HepG2 (cell line): ENCODE results near the gene CACNA1G. TPM values are rescaled to one million over a fixed set of nuclear protein-coding genes. Genes with fewer than 3 reads are reported as not detected.

Experiments
- ATAC-seq: fragments of 200-7000 bp; cut with Tn5 transposase; 3 replicates; pipeline ENCODE4 v1.9.1; 2020; ENCODE audit warnings: mild to moderate bottlenecking, moderate library complexity
- BruUV-seq: library from RNA; stranded (reverse); fragments of 400-500 nt; replicated peaks from 2 replicates; lab custom pipeline; 2021; lab: Mats Ljungman, UMichigan
- CTCF ChIA-PET: fragments of 300-600 bp; formaldehyde crosslinking; extraction: SDS; loops from one replicate; lab custom pipeline; 2021; ENCODE audit warnings: low total read pairs, inconsistent platforms, low intra/inter-chr PET ratio; lab: Yijun Ruan, JAX
- POLR2A ChIA-PET: fragments of 350-600 bp; sonication (Branson Sonifier 250); formaldehyde crosslinking; loops from one replicate; lab custom pipeline; 2020; ENCODE audit warnings: antibody characterized with exemption, inconsistent platforms; lab: Yijun Ruan, JAX
- DNase-seq: peaks from one replicate; pipeline ENCODE4 v3.0.0-alpha.2; 2015; ENCODE audit warnings: low spot score
- FAIRE-seq: peaks from 3 replicates; lab custom pipeline; 2011; peaks lifted over from hg19 to GRCh38; lab: Jason Lieb, UNC
- H2AFZ ChIP-seq: one replicate; pipeline ENCODE4 v1.6.1; 2011; ENCODE audit warnings: low read length, inconsistent platforms
- H3K27ac ChIP-seq: fragments of 300-600 bp; 3 replicates; pipeline ENCODE4 v1.8.0; 2011; ENCODE audit warnings: mixed run types, mild to moderate bottlenecking, mixed read lengths, low read length, inconsistent platforms; ENCODE audit not compliant: insufficient read depth; ENCODE audit errors: extremely low read length
- H3K27me3 ChIP-seq, 2 experiments: fragments of 200-600 bp in 1 of 2; 2 replicates in 1 of 2; 3 replicates in 1 of 2; pipeline versions ENCODE4 v1.6.0 to v1.8.0; 2011; ENCODE audit warnings: low read length in 2 of 2, mild to moderate bottlenecking in 2 of 2, moderate library complexity in 2 of 2, inconsistent platforms in 1 of 2; ENCODE audit not compliant: insufficient read depth in 2 of 2, control insufficient read depth in 1 of 2
- H3K36me3 ChIP-seq, 2 experiments: fragments of 200-600 bp in 1 of 2; replicated peaks in 1 of 2; 2 replicates in 1 of 2; 3 replicates in 1 of 2; pipeline versions ENCODE4 v1.5.1 to v1.8.0; 2011; ENCODE audit warnings: low read length in 2 of 2, inconsistent platforms in 1 of 2; ENCODE audit not compliant: insufficient read depth in 2 of 2, control insufficient read depth in 1 of 2
- H3K4me1 ChIP-seq: 2 replicates; pipeline ENCODE4 v1.5.1; 2012; ENCODE audit warnings: low read length, inconsistent platforms; ENCODE audit not compliant: insufficient read depth
- H3K4me2 ChIP-seq: 2 replicates; pipeline ENCODE4 v1.6.0; 2011; ENCODE audit warnings: low read depth, low read length, inconsistent platforms
- H3K4me3 ChIP-seq, 3 experiments: fragments of 200-600 bp in 1 of 3; sonication (generic), shearing (Covaris generic) in 1 of 3; replicated peaks in 1 of 3; 2 replicates each; pipeline ENCODE4 v1.5.1; 2011 to 2016; ENCODE audit warnings: low read length in 3 of 3, inconsistent platforms in 2 of 3, low read depth in 2 of 3, mild to moderate bottlenecking in 2 of 3, control low read depth in 1 of 3, mixed read lengths in 1 of 3; ENCODE audit not compliant: insufficient read depth in 1 of 3
- H3K79me2 ChIP-seq: one replicate; pipeline ENCODE4 v1.6.1; 2011; ENCODE audit warnings: low read length, inconsistent platforms; ENCODE audit not compliant: insufficient read depth
- H3K9ac ChIP-seq: 2 replicates; pipeline ENCODE4 v1.6.0; 2011; ENCODE audit warnings: mild to moderate bottlenecking, low read depth, low read length, inconsistent platforms; ENCODE audit not compliant: insufficient read depth
- H3K9me3 ChIP-seq: 2 replicates; pipeline ENCODE4 v1.5.1; 2012; ENCODE audit warnings: mild to moderate bottlenecking, low read length
- H4K20me1 ChIP-seq: 2 replicates; pipeline ENCODE4 v1.6.0; 2011; ENCODE audit warnings: inconsistent platforms, mild to moderate bottlenecking, low read length, moderate library complexity; ENCODE audit not compliant: insufficient read depth
- ARNT2 ChIP-seq: sonication (generic); formaldehyde crosslinking; IDR thresholded peaks from 2 replicates; pipeline ENCODE4 v1.8.0; 2022; ENCODE audit warnings: mild to moderate bottlenecking, low read depth, missing genetic modification reagents, moderate library complexity
- BHLHE40 ChIP-seq: IDR thresholded peaks from 2 replicates; pipeline ENCODE4 v1.6.1; 2011; ENCODE audit warnings: low read length, improper control_type of control experiment
- GATA4 ChIP-seq: sonication (generic); IDR thresholded peaks from 2 replicates; pipeline ENCODE4 v1.6.1; 2016; ENCODE audit warnings: antibody characterized with exemption, low read depth, borderline replicate concordance
- ISX ChIP-seq: sonication (generic); formaldehyde crosslinking; conservative IDR thresholded peaks from 2 replicates; pipeline ENCODE4 v1.5.0; 2020; ENCODE audit warnings: missing genetic modification reagents
- KDM2A ChIP-seq: sonication (generic); formaldehyde crosslinking; IDR thresholded peaks from 2 replicates; pipeline ENCODE4 v1.4.0; 2020; ENCODE audit warnings: low read depth, missing genetic modification reagents, borderline replicate concordance
- NFATC3 ChIP-seq: sonication (generic); formaldehyde crosslinking; IDR thresholded peaks from 2 replicates; pipeline ENCODE4 v1.5.1; 2020; ENCODE audit warnings: mild to moderate bottlenecking, missing genetic modification reagents
- NFYB ChIP-seq: sonication (generic); formaldehyde crosslinking; IDR thresholded peaks from 2 replicates; pipeline ENCODE4 v1.4.0; 2020; ENCODE audit warnings: missing genetic modification reagents
- ZKSCAN1 ChIP-seq: fragments of 150-350 bp; IDR thresholded peaks from 2 replicates; pipeline ENCODE4 v1.6.1; 2014; ENCODE audit warnings: low read length
- ZNF30 ChIP-seq: sonication (generic); formaldehyde crosslinking; IDR thresholded peaks from 2 replicates; pipeline ENCODE4 v1.5.0; 2020; ENCODE audit warnings: mild to moderate bottlenecking, missing genetic modification reagents
- ZNF350 ChIP-seq: sonication (generic); formaldehyde crosslinking; IDR thresholded peaks from 2 replicates; pipeline ENCODE4 v1.4.0; 2020; ENCODE audit warnings: mild to moderate bottlenecking, low read depth, missing genetic modification reagents, borderline replicate concordance
- WGBS: methylation state at CpG from one replicate; pipeline ENCODE4 v1.1.6; 2017; ENCODE audit warnings: low lambda C conversion rate; 5-methylcytosine and 5-hydroxymethylcytosine counted together
- in situ Hi-C: cut with HindIII; loops from 2 replicates; pipeline ENCODE4 v1.10.0; 2017; ENCODE audit warnings: low pct_unique_long_range_greater_than_20kb; ENCODE audit not compliant: extremely low pct_ligation_motif_present
- intact Hi-C: fragments of 100-400 bp; cut with micrococcal nuclease; formaldehyde crosslinking; loops from one replicate; pipeline ENCODE4 v1.10.0; 2022; ENCODE audit not compliant: unreplicated experiment
- polyA plus RNA-seq, 8 experiments: library from polyadenylated mRNA; depleted of rRNA in 3 of 8; stranded (reverse) in 7 of 8; unstranded in 1 of 8; fragments of >200 nt; fragmentation: Illumina TruSeq in 4 of 8; extraction: Trizol in 4 of 8; gene quantifications; 2 replicates each; pipeline versions ENCODE4 v1.2.1 to v1.2.3, GENCODE V29; 2011 to 2016; ENCODE audit warnings: low read depth in 4 of 8, missing spikeins in 1 of 8, mixed read lengths in 1 of 8; ENCODE audit not compliant: insufficient read depth in 1 of 8
- total RNA-seq, 5 experiments: library from RNA; depleted of rRNA; stranded (reverse); fragments of >200 nt; fragmentation: Illumina TruSeq; extraction: Trizol; gene quantifications; 2 replicates each; pipeline ENCODE4 v1.2.3, GENCODE V29; 2016; ENCODE audit warnings: low read depth in 1 of 5
- TF ChIP-seq, protein P1 (sequence below): sonication (generic); formaldehyde crosslinking; IDR thresholded peaks from 2 replicates; pipeline ENCODE4 v1.5.0; 2020; ENCODE audit warnings: mild to moderate bottlenecking, missing genetic modification reagents
- TF ChIP-seq, protein P2 (sequence below): sonication (generic); formaldehyde crosslinking; conservative IDR thresholded peaks from 2 replicates; pipeline ENCODE4 v1.8.0; 2022; ENCODE audit warnings: low read depth, missing genetic modification reagents
- TF ChIP-seq, protein P3 (sequence below): IDR thresholded peaks from 2 replicates; pipeline ENCODE4 v1.6.1; 2016; ENCODE audit warnings: mild to moderate bottlenecking, missing biosample characterization, missing genetic modification reagents
- TF ChIP-seq, protein P4 (sequence below): sonication (generic); formaldehyde crosslinking; IDR thresholded peaks from 2 replicates; pipeline ENCODE4 v1.4.0; 2020; ENCODE audit warnings: missing genetic modification reagents
- TF ChIP-seq, protein P5 (sequence below): sonication (generic); formaldehyde crosslinking; IDR thresholded peaks from 2 replicates; pipeline ENCODE4 v1.4.0; 2020; ENCODE audit warnings: low read depth, missing genetic modification reagents

Gene CACNA1G
- total and polyA plus RNA-seq, 2 of the 13 experiments (the other 11 are each of a cell fraction or from before 2014, with no cell fraction given) = 0.02 TPM; not detected in 1

DNA sequence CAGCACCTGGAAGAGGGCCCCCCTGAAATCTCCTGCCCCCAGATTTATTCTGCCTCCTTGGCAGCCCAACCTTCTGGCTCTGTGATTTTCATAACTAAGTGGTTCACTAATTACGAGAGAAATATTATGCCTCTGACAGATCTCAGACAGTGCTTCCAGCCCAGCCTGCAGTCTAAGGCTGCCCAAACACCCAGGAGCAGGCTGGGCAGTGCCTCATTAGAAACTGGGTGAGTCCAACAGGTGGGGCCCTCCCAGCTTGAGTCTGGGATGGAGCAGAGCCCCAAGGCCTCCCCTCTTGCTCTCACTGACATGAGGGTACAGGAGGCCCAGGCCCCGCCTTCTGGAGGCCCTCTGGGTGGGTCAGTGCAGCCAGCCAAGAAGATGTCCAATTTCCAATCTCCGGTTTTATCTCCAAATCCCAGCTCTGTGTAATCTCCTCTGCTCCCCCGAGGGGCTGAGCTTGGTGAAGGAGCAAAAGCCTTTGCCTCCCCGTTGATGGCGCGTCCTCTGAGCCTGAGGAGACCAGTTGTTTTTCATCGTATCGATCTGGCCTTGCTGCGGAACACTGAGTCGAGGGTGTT is 54.0 kb downstream of the CACNA1G start:
- FAIRE-seq = no peak
- no peaks in the 10 kb centered on the region for H3K79me2 ChIP-seq
- no peak overlapping the region for H2AFZ ChIP-seq
- no peak overlapping the region for H3K27ac ChIP-seq
- ATAC-seq = no peak
- ChIA-PET CTCF (no interaction called here), POLR2A (no interaction called here)
- H3K4me3 ChIP-seq = no peak overlapping the region
- no peaks in the 10 kb centered on the region for H3K36me3 ChIP-seq
- H3K4me2 ChIP-seq = no peak overlapping the region
- no peaks in the 10 kb centered on the region for H3K9me3 ChIP-seq
- no peak for DNase-seq
- H3K27me3 ChIP-seq = peaks cover 33 to 89% of the 10 kb centered on the region in 2 experiments; a peak in 4 of 5 replicates
- no TSS peak for BruUV-seq
- intact Hi-C loops = no loop called here
- WGBS = 42% methylated on average over 11 of the region's 11 CpGs
- H4K20me1 ChIP-seq = no peaks in the 10 kb centered on the region
- no peak overlapping the region for H3K9ac ChIP-seq
- in situ Hi-C loops = no loop called here
- peaks cover 9% of the 10 kb centered on the region for H3K4me1 ChIP-seq
- no peak for TF ChIP-seq ZKSCAN1
- TF ChIP-seq, protein P1, sequence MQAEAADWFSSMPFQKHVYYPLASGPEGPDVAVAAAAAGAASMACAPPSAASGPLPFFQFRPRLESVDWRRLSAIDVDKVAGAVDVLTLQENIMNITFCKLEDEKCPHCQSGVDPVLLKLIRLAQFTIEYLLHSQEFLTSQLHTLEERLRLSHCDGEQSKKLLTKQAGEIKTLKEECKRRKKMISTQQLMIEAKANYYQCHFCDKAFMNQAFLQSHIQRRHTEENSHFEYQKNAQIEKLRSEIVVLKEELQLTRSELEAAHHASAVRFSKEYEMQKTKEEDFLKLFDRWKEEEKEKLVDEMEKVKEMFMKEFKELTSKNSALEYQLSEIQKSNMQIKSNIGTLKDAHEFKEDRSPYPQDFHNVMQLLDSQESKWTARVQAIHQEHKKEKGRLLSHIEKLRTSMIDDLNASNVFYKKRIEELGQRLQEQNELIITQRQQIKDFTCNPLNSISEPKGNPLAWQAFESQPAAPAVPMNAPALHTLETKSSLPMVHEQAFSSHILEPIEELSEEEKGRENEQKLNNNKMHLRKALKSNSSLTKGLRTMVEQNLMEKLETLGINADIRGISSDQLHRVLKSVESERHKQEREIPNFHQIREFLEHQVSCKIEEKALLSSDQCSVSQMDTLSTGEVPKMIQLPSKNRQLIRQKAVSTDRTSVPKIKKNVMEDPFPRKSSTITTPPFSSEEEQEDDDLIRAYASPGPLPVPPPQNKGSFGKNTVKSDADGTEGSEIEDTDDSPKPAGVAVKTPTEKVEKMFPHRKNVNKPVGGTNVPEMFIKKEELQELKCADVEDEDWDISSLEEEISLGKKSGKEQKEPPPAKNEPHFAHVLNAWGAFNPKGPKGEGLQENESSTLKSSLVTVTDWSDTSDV (CRISPR knock-in tag) = no peak
- no peak for TF ChIP-seq BHLHE40
- no peak for TF ChIP-seq NFYB (CRISPR knock-in tag)
- TF ChIP-seq, protein P2, sequence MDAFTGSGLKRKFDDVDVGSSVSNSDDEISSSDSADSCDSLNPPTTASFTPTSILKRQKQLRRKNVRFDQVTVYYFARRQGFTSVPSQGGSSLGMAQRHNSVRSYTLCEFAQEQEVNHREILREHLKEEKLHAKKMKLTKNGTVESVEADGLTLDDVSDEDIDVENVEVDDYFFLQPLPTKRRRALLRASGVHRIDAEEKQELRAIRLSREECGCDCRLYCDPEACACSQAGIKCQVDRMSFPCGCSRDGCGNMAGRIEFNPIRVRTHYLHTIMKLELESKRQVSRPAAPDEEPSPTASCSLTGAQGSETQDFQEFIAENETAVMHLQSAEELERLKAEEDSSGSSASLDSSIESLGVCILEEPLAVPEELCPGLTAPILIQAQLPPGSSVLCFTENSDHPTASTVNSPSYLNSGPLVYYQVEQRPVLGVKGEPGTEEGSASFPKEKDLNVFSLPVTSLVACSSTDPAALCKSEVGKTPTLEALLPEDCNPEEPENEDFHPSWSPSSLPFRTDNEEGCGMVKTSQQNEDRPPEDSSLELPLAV (CRISPR knock-in tag) = no peak
- TF ChIP-seq, protein P3, sequence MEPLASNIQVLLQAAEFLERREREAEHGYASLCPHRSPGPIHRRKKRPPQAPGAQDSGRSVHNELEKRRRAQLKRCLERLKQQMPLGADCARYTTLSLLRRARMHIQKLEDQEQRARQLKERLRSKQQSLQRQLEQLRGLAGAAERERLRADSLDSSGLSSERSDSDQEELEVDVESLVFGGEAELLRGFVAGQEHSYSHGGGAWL (CRISPR knock-in tag) = no peak
- TF ChIP-seq ISX (CRISPR knock-in tag) = no peak
- no peak for TF ChIP-seq ARNT2 (CRISPR knock-in tag)
- TF ChIP-seq, protein P4, sequence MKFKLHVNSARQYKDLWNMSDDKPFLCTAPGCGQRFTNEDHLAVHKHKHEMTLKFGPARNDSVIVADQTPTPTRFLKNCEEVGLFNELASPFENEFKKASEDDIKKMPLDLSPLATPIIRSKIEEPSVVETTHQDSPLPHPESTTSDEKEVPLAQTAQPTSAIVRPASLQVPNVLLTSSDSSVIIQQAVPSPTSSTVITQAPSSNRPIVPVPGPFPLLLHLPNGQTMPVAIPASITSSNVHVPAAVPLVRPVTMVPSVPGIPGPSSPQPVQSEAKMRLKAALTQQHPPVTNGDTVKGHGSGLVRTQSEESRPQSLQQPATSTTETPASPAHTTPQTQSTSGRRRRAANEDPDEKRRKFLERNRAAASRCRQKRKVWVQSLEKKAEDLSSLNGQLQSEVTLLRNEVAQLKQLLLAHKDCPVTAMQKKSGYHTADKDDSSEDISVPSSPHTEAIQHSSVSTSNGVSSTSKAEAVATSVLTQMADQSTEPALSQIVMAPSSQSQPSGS = no peak
- no peak for TF ChIP-seq ZNF30 (CRISPR knock-in tag)
- no peak for TF ChIP-seq ZNF350 (CRISPR knock-in tag)
- TF ChIP-seq, protein P5, sequence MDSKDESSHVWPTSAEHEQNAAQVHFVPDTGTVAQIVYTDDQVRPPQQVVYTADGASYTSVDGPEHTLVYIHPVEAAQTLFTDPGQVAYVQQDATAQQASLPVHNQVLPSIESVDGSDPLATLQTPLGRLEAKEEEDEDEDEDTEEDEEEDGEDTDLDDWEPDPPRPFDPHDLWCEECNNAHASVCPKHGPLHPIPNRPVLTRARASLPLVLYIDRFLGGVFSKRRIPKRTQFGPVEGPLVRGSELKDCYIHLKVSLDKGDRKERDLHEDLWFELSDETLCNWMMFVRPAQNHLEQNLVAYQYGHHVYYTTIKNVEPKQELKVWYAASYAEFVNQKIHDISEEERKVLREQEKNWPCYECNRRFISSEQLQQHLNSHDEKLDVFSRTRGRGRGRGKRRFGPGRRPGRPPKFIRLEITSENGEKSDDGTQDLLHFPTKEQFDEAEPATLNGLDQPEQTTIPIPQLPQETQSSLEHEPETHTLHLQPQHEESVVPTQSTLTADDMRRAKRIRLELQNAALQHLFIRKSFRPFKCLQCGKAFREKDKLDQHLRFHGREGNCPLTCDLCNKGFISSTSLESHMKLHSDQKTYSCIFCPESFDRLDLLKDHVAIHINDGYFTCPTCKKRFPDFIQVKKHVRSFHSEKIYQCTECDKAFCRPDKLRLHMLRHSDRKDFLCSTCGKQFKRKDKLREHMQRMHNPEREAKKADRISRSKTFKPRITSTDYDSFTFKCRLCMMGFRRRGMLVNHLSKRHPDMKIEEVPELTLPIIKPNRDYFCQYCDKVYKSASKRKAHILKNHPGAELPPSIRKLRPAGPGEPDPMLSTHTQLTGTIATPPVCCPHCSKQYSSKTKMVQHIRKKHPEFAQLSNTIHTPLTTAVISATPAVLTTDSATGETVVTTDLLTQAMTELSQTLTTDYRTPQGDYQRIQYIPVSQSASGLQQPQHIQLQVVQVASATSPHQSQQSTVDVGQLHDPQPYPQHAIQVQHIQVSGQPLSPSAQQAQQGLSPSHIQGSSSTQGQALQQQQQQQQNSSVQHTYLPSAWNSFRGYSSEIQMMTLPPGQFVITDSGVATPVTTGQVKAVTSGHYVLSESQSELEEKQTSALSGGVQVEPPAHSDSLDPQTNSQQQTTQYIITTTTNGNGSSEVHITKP (CRISPR knock-in tag) = no peak
- TF ChIP-seq KDM2A (CRISPR knock-in tag) = no peak
- no peak for TF ChIP-seq GATA4
- no peak for TF ChIP-seq NFATC3 (CRISPR knock-in tag)
